Activated T-cell treated with anti-CD3 and anti-CD28 coated beads for 24 hours (primary cell): ENCODE measurements around the gene BIRC6.
"Not testable (repeated sequence)": the region's sequence is repeated elsewhere in the genome, so short reads cannot be mapped to it uniquely, and the experiment has no call there.

Experiments used
- DNase-seq: peaks from one replicate; pipeline ENCODE4 v3.0.0-alpha.2; 2020; ENCODE audit warnings: low read depth

The BIRC6 gene

GRCh38 chr2:32356681-32357317 lies at the start of gene BIRC6:
TSS of gene BIRC6 (plus strand) at chr2:32357023. CDS start at chr2:32357162, 139 bp downstream.
- peak; percentile 95 for DNase-seq

GRCh38 chr2:32310577-32310976 lies 46.2 kb upstream of the BIRC6 start:
- no peak for DNase-seq

GRCh38 chr2:32314886-32315285 lies 41.9 kb upstream of the BIRC6 start:
- no peak for DNase-seq

GRCh38 chr2:32328679-32329078 lies 28.1 kb upstream of the BIRC6 start:
- not testable (repeated sequence) for DNase-seq

- not testable (repeated sequence) for DNase-seq
Observed at GRCh38 chr2:32329180-32329980, 27.4 kb upstream of the BIRC6 start.

- DNase-seq = no peak
Observed at GRCh38 chr2:32330136-32330535, 26.7 kb upstream of the BIRC6 start.

GRCh38 chr2:32342801-32343200 lies 14.0 kb upstream of the BIRC6 start:
- no peak for DNase-seq

- DNase-seq = not testable (repeated sequence)
Observed at GRCh38 chr2:32350797-32351196, 6.0 kb upstream of the BIRC6 start.

GRCh38 chr2:32355976-32356680 lies 695 bp upstream of the BIRC6 start:
- no peak for DNase-seq

GRCh38 chr2:32357318-32358110 lies 691 bp downstream of the BIRC6 start:
- DNase-seq = peak; percentile 9

- DNase-seq = no peak
Observed at GRCh38 chr2:32358111-32358482, 1.3 kb downstream of the BIRC6 start.

GRCh38 chr2:32360416-32360815 lies 3.6 kb downstream of the BIRC6 start:
- no peak for DNase-seq

GRCh38 chr2:32362997-32363396 lies 6.2 kb downstream of the BIRC6 start:
- DNase-seq = not testable (repeated sequence)

GRCh38 chr2:32363597-32363996 lies 6.8 kb downstream of the BIRC6 start:
- no peak for DNase-seq

- not testable (repeated sequence) for DNase-seq
Observed at GRCh38 chr2:32364290-32364689, 7.5 kb downstream of the BIRC6 start.

- DNase-seq = not testable (repeated sequence)
Observed at GRCh38 chr2:32365679-32366078, 8.9 kb downstream of the BIRC6 start.

- DNase-seq = no peak
Observed at GRCh38 chr2:32366595-32366994, 9.8 kb downstream of the BIRC6 start.

- DNase-seq = no peak
Observed at GRCh38 chr2:32369222-32369621, 12.4 kb downstream of the BIRC6 start.

- not testable (repeated sequence) for DNase-seq
Observed at GRCh38 chr2:32370942-32371341, 14.1 kb downstream of the BIRC6 start.

- DNase-seq = no peak
Observed at GRCh38 chr2:32372519-32373182, 15.8 kb downstream of the BIRC6 start.

- DNase-seq = no peak
Observed at GRCh38 chr2:32375228-32375892, 18.5 kb downstream of the BIRC6 start.
